HG02943 (cell line): ENCODE measurements around the gene PYGM.

ENCODE experiments used
- ATAC-seq: cut with Tn5 transposase; IDR thresholded peaks from one replicate; pipeline ENCODE4 v1.9.1; 2021; ENCODE audit warnings: mild to moderate bottlenecking, low read depth, moderate library complexity; ENCODE audit not compliant: unreplicated experiment

Gene PYGM

GRCh38 chr11:64741375-64742086 is 18.2 kb downstream of the PYGM start:
- ATAC-seq: no peak

- no peak for ATAC-seq
Measured at GRCh38 chr11:64739871-64740270, 19.9 kb downstream of the PYGM start.

DNA sequence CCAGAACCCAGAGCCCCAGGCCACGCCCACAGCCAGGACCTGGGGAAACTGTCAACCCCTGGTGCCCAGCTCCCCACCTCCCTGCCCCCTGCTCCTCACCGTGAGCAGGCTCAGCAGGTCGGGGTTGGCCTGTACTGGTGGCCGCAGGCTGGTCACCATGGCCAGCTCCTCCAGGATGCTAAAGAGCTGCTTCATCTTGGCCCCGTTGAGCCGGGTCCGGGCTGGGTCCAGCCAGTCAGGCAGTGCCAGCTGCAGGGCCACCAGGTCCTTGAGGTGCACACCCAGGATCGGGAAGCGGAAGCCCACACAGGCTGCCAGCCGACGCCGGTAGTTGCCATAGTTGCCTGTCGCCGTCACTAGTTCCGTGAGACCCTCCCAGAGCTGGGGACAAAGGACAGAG is 23.1 kb downstream of the PYGM start:
- no peak for ATAC-seq

DNA sequence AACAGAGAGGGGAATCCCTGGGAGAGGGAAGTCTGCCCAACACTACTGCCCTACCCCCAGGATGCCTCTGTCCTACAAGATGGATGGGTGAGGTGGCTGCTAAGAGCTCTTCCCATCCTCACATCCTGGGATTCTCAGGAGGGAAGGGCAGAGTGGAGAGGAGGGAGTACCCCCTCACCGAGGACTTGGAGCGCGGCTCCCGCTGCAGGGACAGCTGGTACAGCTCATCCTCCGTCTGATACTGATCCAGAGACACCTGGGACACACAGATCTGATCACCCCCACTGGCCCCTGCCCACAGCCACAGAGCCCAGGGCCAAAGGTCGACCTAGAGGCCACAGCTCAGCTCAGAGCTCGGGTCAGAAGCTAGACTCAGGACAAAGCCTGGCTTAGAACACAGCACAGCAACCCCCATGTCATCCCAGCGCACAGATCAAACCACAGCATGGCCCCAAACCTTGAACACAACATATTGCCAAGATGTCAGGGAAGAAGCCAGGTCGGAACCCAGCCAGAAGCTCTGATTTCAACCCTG is 24.0 kb downstream of the PYGM start:
- no peak for ATAC-seq

- no peak for ATAC-seq
Measured at GRCh38 chr11:64734811-64735724, 24.7 kb downstream of the PYGM start.

DNA sequence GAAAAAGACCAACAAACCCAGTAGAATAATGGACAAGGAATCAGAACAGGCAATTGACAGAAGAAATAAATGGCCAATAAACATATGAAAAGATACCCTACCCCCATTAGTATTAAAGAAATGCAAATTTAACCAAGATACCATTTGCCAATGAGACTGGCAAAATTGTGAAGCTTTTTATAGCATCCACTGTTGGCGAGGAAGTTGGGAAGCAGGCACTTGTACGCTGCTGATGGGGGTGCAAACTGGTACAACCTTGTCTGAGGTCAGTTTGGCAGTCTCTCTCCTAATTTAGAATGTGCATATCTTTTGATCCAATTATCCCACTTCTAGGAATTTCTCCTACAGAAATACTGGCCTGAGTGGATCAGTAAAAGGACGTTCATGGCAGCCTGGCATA is 28.2 kb downstream of the PYGM start:
- ATAC-seq: no peak

DNA sequence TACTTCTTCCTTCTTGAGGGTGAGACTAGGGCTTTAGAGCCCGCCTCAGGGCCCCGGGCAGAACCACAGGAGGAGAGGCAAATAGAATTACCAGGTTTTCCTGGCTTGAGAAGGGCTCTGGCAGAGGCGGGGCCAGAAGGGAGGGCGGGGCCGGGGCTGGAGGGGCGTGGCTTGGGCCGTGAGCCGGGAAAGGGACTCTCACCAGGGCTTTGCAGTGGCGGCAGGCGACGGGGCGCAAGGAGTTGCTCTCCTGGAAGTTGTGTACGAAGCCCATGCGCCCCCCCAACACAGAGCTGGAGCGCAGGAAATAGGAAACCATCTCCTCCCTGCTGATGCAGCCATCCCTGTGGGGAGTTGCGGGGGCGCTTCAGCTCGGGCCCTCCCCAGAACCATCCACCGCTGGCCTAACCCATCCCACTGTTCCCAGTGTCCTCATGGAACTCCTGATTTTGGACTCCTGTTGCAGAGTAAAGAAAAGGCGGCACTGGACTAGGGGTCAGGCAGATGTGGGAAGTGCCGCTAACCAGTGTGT is 29.9 kb downstream of the PYGM start:
- no peak for ATAC-seq

GRCh38 chr11:64728757-64729365 is 30.9 kb downstream of the PYGM start:
- ATAC-seq: no peak

GRCh38 chr11:64726867-64727530 is 32.8 kb downstream of the PYGM start:
- ATAC-seq: no peak

GRCh38 chr11:64726211-64726641 is 33.5 kb downstream of the PYGM start:
- no peak for ATAC-seq

- no peak for ATAC-seq
Measured at GRCh38 chr11:64724863-64725532, 34.8 kb downstream of the PYGM start.

- ATAC-seq: no peak
Measured at GRCh38 chr11:64723907-64724862, 35.6 kb downstream of the PYGM start.

- ATAC-seq: no peak
Measured at GRCh38 chr11:64723117-64723906, 36.5 kb downstream of the PYGM start, which contains the start of gene NRXN2. Gene NRXN2, minus strand, starts transcription at chr11:64723197. Its CDS starts 9,498 bp downstream, at chr11:64713699.

DNA sequence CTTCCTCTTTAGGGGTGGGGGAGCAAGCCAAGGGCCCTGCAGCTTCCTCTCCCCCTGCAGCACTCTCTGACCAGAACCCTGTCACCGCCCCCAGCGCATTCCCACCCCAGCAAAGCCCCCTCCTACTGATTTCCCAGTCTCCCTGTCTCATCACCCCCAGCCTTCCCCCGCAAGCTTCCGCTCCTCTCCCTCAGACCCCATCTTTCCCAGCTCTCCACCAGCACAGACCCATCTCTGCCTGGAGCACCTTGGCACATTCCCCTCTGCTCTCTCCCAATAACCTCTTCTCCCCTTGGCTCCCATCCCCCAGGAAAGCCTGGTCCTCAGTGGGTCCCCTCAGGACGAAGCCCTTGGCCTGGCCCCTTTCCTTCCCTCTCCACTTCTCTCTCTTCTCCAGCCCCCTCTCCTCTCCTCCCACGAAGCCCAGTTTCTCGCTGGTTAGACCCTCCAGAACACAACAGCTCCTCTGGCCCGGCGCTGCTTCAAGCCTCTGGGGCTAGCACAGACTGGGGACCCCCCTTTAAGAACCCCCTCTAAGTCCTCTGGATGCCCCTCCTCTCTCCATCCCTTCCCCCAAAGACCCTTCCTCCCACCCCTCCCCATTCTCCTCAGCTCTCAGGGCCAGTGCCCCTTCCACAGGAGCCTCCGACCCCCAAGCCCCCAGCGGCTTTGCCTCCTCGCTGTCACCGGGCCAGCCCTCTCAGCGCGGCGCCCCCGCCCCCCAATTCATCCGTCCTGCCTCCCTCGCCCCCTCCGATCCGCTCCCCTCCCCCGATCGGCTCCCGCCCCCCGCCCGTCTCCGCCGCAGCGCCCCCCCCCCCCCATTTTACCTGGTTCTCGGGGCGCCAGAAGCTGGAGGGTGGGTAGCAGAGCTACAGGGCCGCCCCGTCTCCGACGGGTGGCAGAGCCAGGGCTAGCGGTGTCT is 37.4 kb downstream of the PYGM start:
- ATAC-seq: no peak

DNA sequence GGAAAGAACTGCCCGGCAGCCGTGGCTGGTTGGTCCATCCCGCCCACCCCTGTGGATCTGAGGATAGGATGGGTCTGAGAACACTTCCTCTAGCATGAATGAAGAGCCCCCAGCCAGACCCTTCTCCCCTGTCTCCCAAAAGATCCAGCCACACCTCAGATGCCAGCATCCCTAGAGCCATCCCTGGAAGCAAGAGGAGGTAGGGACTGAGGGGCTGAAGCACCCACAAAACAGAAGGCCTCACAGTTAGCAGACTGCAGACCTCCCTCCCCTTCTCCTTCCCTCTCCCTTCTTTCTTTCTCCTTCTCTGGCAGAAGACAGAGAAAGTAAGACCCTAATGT is 38.4 kb downstream of the PYGM start:
- ATAC-seq: no peak

- ATAC-seq: no peak
Measured at GRCh38 chr11:64720640-64721358, 39.0 kb downstream of the PYGM start.
